ENCODE results near the gene C10orf95.
A peak's percentile ranks its signal among the peaks of the same experiment; 100 is the strongest.
"Not testable (repeated sequence)": the region's sequence is repeated elsewhere in the genome, so short reads cannot be mapped to it uniquely, and the experiment has no call there.

The C10orf95 gene

GRCh38 chr10:102451105-102451969 is at the start of gene C10orf95:
Gene C10orf95, minus strand, starts transcription at chr10:102451543. Its CDS starts 450 bp downstream, at chr10:102451093.
- no peak for ATAC-seq

- ATAC-seq, result not testable (repeated sequence)
Observed at GRCh38 chr10:102500686-102501085, 49.3 kb upstream of the C10orf95 start.

- no peak for ATAC-seq
Observed at GRCh38 chr10:102499356-102499755, 48.0 kb upstream of the C10orf95 start.

- ATAC-seq, result no peak
Observed at GRCh38 chr10:102497545-102497944, 46.2 kb upstream of the C10orf95 start.

- no peak for ATAC-seq
Observed at GRCh38 chr10:102493771-102494170, 42.4 kb upstream of the C10orf95 start.

- no peak for ATAC-seq
Observed at GRCh38 chr10:102492983-102493382, 41.6 kb upstream of the C10orf95 start.

- ATAC-seq, result no peak
Observed at GRCh38 chr10:102492344-102492939, 41.1 kb upstream of the C10orf95 start.

- ATAC-seq, result no peak
Observed at GRCh38 chr10:102491136-102491535, 39.8 kb upstream of the C10orf95 start.

GRCh38 chr10:102485093-102485784 is 33.9 kb upstream of the C10orf95 start:
- no peak for ATAC-seq

GRCh38 chr10:102484021-102484420 is 32.7 kb upstream of the C10orf95 start:
- ATAC-seq, result no peak

GRCh38 chr10:102480396-102480795 is 29.1 kb upstream of the C10orf95 start:
- ATAC-seq, result no peak

GRCh38 chr10:102479651-102480050 is 28.3 kb upstream of the C10orf95 start:
- ATAC-seq, result no peak

- no peak for ATAC-seq
Observed at GRCh38 chr10:102476466-102477141, 25.3 kb upstream of the C10orf95 start.

GRCh38 chr10:102475451-102476040 is 24.2 kb upstream of the C10orf95 start:
- no peak for ATAC-seq

- ATAC-seq, result peak; percentile 56 to 63
Observed at GRCh38 chr10:102473445-102474331, 22.3 kb upstream of the C10orf95 start.

- ATAC-seq, result no peak
Observed at GRCh38 chr10:102470579-102471546, 19.5 kb upstream of the C10orf95 start.

- ATAC-seq, result no peak
Observed at GRCh38 chr10:102468683-102469082, 17.3 kb upstream of the C10orf95 start.

GRCh38 chr10:102467971-102468438 is 16.7 kb upstream of the C10orf95 start:
- ATAC-seq, result no peak

GRCh38 chr10:102467318-102467717 is 16.0 kb upstream of the C10orf95 start:
- ATAC-seq, result no peak

GRCh38 chr10:102465466-102465865 is 14.1 kb upstream of the C10orf95 start:
- ATAC-seq, result no peak
